ENCODE data around the gene RXFP4. TPM values are rescaled to one million over a fixed set of nuclear protein-coding genes. Genes with fewer than 3 reads are reported as not detected.
A peak's percentile ranks its signal among the peaks of the same experiment; 100 is the strongest.

RXFP4 gene
- total RNA-seq, 1 donor from 2014 or later, result not detected

DNA sequence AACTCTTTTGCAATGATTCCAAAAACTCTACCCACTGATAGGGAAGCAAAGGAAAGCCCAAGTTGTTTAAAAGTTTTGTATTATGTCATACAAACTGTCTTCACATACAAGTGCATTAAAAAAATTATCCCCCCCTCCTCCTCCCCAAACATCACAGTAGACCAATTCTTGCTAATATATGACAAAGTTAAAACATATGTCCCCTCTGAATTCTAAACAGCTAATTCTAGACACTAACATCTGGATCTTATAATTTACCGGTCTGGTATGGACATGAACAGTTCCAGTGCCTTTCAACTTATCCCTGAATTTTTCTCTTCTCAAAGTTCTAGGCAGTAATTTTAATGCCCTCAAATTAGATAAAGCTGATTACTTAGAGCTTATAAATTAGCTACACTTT, 43.7 kb upstream of the RXFP4 start:
- peaks cover 11% of the 10 kb centered on the region for H3K36me3 ChIP-seq
- H3K27ac Mint-ChIP-seq, result no peak overlapping the region
- DNase-seq (ENCODE audit: low spot score), result no peak
- no peak for TF ChIP-seq EZH2 (IDR thresholded peaks at IDR 0.05)
- TF ChIP-seq EZH2phosphoT487 (IDR thresholded peaks at IDR 0.05), result no peak
- TF ChIP-seq, protein P1, sequence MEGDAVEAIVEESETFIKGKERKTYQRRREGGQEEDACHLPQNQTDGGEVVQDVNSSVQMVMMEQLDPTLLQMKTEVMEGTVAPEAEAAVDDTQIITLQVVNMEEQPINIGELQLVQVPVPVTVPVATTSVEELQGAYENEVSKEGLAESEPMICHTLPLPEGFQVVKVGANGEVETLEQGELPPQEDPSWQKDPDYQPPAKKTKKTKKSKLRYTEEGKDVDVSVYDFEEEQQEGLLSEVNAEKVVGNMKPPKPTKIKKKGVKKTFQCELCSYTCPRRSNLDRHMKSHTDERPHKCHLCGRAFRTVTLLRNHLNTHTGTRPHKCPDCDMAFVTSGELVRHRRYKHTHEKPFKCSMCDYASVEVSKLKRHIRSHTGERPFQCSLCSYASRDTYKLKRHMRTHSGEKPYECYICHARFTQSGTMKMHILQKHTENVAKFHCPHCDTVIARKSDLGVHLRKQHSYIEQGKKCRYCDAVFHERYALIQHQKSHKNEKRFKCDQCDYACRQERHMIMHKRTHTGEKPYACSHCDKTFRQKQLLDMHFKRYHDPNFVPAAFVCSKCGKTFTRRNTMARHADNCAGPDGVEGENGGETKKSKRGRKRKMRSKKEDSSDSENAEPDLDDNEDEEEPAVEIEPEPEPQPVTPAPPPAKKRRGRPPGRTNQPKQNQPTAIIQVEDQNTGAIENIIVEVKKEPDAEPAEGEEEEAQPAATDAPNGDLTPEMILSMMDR (IDR thresholded peaks at IDR 0.05), result no peak
- H3K4me1 ChIP-seq, result no peaks in the 10 kb centered on the region
- peaks cover 3% of the 10 kb centered on the region for H4K20me1 ChIP-seq (ENCODE audit: low read depth)
- no peak overlapping the region for H3K4me3 ChIP-seq
- H3F3A ChIP-seq (ENCODE audit: low read depth), result peaks cover 11% of the 10 kb centered on the region
- H3K36me3 Mint-ChIP-seq, result peaks cover 14% of the 10 kb centered on the region
- no peaks in the 10 kb centered on the region for H3K4me1 Mint-ChIP-seq
- H3K9me3 Mint-ChIP-seq, result no peaks in the 10 kb centered on the region
- no peaks in the 10 kb centered on the region for H3K27me3 ChIP-seq
- peaks cover 2% of the 10 kb centered on the region for H3K27me3 Mint-ChIP-seq (ENCODE audit: insufficient read depth, low read depth)
- H3K4me2 ChIP-seq, result no peak overlapping the region
- no peaks in the 10 kb centered on the region for H3K9me3 ChIP-seq (ENCODE audit: low read depth)
- H3K79me2 ChIP-seq (ENCODE audit: low read depth), result no peaks in the 10 kb centered on the region
- no peak overlapping the region for H3K27ac ChIP-seq
- no peak overlapping the region for H3K4me3 Mint-ChIP-seq
- no peak overlapping the region for H2AFZ ChIP-seq (replicated peaks)
- no peak overlapping the region for H3K9ac ChIP-seq

DNA sequence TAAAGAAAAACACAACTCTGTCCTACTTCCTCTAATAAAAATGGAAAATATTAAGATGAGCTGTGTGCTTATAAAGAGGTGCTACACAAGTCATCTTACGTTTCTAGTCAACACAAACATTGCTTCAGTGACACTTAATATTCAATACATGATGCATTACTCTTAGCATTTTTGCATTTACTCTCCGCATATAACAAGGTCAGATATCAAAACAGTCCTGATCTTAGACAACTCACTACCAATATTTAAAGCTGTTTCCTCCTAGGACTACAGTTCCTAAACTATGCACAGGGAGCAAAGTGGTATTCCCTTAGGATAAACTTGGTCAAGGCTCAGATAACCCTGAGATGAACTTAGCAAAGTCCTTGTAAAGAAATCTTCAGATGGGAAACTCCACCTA, 42.5 kb upstream of the RXFP4 start:
- no peaks in the 10 kb centered on the region for H3K27me3 ChIP-seq
- H3K9ac ChIP-seq, result no peak overlapping the region
- no peak for DNase-seq (ENCODE audit: low spot score)

DNA sequence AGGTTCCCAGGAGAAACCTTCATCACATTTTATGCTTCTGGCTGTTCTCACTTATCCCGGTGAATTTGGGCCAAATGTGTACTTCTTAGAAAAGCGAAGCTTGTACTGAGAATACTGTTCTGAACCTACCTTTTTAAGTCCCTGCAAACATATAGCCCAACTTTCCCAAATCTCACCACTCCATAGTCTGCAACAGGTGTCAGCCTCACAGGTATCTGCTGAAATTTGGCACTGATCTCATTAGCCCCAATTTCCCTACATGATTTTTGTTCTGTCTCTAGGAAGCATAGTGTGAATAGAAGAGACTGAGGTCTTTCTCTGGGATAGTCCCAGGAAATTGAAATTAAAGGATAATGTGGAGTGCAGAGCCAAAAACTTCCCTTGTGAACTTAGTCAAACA, 41.8 kb upstream of the RXFP4 start:
- no peak for TF ChIP-seq EZH2 (IDR thresholded peaks at IDR 0.05)
- TF ChIP-seq EZH2phosphoT487 (IDR thresholded peaks at IDR 0.05), result no peak
- TF ChIP-seq, protein P1 (IDR thresholded peaks at IDR 0.05), result no peak
- Histone ChIP-seq H3K79me2 (ENCODE audit: low read depth) (no peaks in the 10 kb centered on the region), H3K27ac (no peak overlapping the region), H3K9me3 (ENCODE audit: low read depth) (no peaks in the 10 kb centered on the region), H3K27me3 (no peaks in the 10 kb centered on the region), H3F3A (ENCODE audit: low read depth) (peaks cover 8% of the 10 kb centered on the region), H3K36me3 (peaks cover 21% of the 10 kb centered on the region), H4K20me1 (ENCODE audit: low read depth) (peaks cover 3% of the 10 kb centered on the region), H3K4me1 (no peaks in the 10 kb centered on the region), H3K9ac (no peak overlapping the region), H2AFZ (replicated peaks) (no peak overlapping the region), H3K4me2 (no peak overlapping the region), H3K4me3 (no peak overlapping the region)
- no peak for DNase-seq (ENCODE audit: low spot score)
- Mint-ChIP-seq H3K36me3 (peaks cover 22% of the 10 kb centered on the region), H3K4me1 (no peaks in the 10 kb centered on the region), H3K27me3 (ENCODE audit: insufficient read depth, low read depth) (peaks cover 2% of the 10 kb centered on the region), H3K9me3 (no peaks in the 10 kb centered on the region), H3K4me3 (no peak overlapping the region), H3K27ac (peak overlapping the region; percentile 16)

More for the DNA sequence above, 42.5 kb upstream of the RXFP4 start:
- no peak overlapping the region for H3K27ac ChIP-seq
- Mint-ChIP-seq H3K27ac (no peak overlapping the region), H3K9me3 (no peaks in the 10 kb centered on the region), H3K27me3 (ENCODE audit: insufficient read depth, low read depth) (peaks cover 2% of the 10 kb centered on the region), H3K4me3 (no peak overlapping the region), H3K36me3 (peaks cover 14% of the 10 kb centered on the region), H3K4me1 (no peaks in the 10 kb centered on the region)
- no peaks in the 10 kb centered on the region for H3K4me1 ChIP-seq
- H3K9me3 ChIP-seq (ENCODE audit: low read depth), result no peaks in the 10 kb centered on the region
- H3K4me3 ChIP-seq, result no peak overlapping the region
- peaks cover 3% of the 10 kb centered on the region for H4K20me1 ChIP-seq (ENCODE audit: low read depth)
- TF ChIP-seq, protein P1 (IDR thresholded peaks at IDR 0.05), result no peak
- TF ChIP-seq EZH2phosphoT487 (IDR thresholded peaks at IDR 0.05), result no peak
- H3F3A ChIP-seq (ENCODE audit: low read depth), result peaks cover 8% of the 10 kb centered on the region
- peaks cover 17% of the 10 kb centered on the region for H3K36me3 ChIP-seq
- H2AFZ ChIP-seq (replicated peaks), result no peak overlapping the region
- no peaks in the 10 kb centered on the region for H3K79me2 ChIP-seq (ENCODE audit: low read depth)
- no peak overlapping the region for H3K4me2 ChIP-seq

All from neural progenitor cell (in vitro differentiated cells).